Measurements from ENCODE around the gene ANKZF1. TPM values are rescaled to one million over a fixed set of nuclear protein-coding genes. Genes with fewer than 3 reads are reported as not detected.

Gene ANKZF1
- total and polyA plus RNA-seq, 2 of the 8 experiments (the other 6 are each of a cell fraction or from before 2014, with no cell fraction given), result 32.5 to 50.1 TPM

- TF ChIP-seq CHD7 (IDR thresholded peaks at IDR 0.05; ENCODE audit: insufficient replicate concordance, low read length) (no peak), SIN3A (conservative IDR thresholded peaks at IDR 0.05 in 1 of 2, IDR thresholded peaks at IDR 0.05 in 1 of 2; ENCODE audit: low read depth in 1 of 2, low read length in 2 of 2) (peak; percentile 86 to 89; a peak in 2 of 4 replicates), CHD1 (IDR thresholded peaks at IDR 0.05; ENCODE audit: low read depth, low read length) (no peak), CBX8 (IDR thresholded peaks at IDR 0.05; ENCODE audit: borderline replicate concordance, low read depth, low read length) (no peak), JUND (IDR thresholded peaks at IDR 0.05; ENCODE audit: low read length) (peak; percentile 34; the same call in 1 of the 2 replicates), CREB1 (IDR thresholded peaks at IDR 0.05) (peak; percentile 94), ASH2L (IDR thresholded peaks at IDR 0.05; ENCODE audit: low read length) (no peak), PHF8 (conservative IDR thresholded peaks at IDR 0.05; ENCODE audit: low read depth, low read length) (peak; percentile 60), RNF2 (IDR thresholded peaks at IDR 0.05; ENCODE audit: borderline replicate concordance, low read depth, low read length, missing control alignments, poor library complexity, severe bottlenecking) (no peak), FOSL1 (IDR thresholded peaks at IDR 0.05; ENCODE audit: insufficient read depth, low read depth, low read length) (no peak)
Measured at GRCh38 chr2:219279151-219279915, 49.7 kb downstream of the ANKZF1 start, which contains the start of gene DNAJB2 (continued).
